ENCODE data around the gene UTS2R.
"Not testable (repeated sequence)": the region's sequence is repeated elsewhere in the genome, so short reads cannot be mapped to it uniquely, and the experiment has no call there.

UTS2R gene

DNA sequence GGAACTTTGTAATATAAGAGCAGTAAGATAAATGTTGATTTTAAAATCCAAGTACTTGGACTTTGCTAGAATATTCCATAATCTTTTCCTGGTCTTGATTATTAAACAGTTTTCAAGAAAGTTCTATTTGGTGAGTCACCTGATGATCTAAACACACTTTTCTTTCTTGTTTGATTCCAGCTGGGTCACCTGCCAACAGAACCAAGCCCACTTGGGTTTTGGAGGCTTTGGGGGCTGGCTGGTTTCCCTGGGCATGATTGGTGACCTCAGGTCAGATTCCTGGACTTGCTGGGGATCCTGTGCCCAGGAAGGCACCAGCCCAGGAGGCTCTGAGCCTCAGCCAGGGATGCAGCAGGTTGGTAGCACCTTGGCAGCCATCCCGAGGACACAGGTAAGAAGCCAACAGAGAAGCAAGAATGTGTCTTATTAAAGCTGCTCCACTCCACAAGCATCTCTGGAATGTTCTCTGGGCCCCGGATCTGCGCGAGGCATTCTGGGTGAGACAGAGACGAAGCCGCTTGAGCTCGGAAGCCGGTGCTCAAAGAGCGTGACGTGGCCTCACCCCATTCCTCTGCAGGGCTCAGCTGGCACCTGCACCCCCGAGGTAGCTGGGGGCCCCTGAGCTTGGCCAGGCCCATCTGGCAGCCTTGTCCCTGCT, 15.7 kb upstream of the UTS2R start:
- intact Hi-C loops (cut with DNase I; ENCODE audit: low total_unique reads): loop anchor here (5.0 kb wide), 1 partner anchor 56 kb away; no protein-coding TSS in a partner anchor

DNA sequence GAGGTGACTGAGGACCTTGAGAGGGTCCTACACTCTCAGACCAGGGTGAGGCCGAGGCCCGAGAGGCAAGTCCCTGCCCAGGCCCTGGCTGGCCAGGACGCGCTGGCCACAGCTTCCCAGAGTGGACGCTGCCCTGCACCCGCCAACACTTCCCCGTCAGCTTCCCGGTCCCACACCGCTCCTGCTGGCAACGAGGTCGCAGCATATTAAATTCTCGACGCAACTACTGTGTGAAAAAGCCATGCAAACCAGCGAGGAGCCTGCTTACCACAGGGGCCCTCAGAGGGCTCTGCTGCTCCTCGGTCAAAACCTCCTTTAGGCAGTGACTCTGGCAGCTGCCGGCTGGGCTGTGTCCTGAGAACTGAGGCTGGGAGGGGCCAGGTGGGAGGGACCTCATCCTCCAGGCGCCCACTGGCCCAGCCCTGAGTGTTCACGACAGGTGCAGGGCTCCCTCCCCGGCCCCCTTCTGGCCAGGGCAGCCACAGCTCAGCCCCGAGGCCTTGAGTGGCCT, 14.7 kb upstream of the UTS2R start:
- Histone ChIP-seq H3K27ac (no peak overlapping the region), H3K27me3 (peaks cover 0 to 42% of the 10 kb centered on the region in 2 donors), H3K36me3 (no peaks in the 10 kb centered on the region), H3K9me3 (no peaks in the 10 kb centered on the region), H3K4me3 (no peak overlapping the region), H3K4me1 (peaks cover 0 to 12% (median 4%) of the 10 kb centered on the region in 4 donors)
- no peak for DNase-seq
- intact Hi-C loops (cut with DNase I; ENCODE audit: low total_unique reads): loop anchor here (5.0 kb wide), 1 partner anchor 55 kb away; no protein-coding TSS in a partner anchor
- TF ChIP-seq, protein P1, sequence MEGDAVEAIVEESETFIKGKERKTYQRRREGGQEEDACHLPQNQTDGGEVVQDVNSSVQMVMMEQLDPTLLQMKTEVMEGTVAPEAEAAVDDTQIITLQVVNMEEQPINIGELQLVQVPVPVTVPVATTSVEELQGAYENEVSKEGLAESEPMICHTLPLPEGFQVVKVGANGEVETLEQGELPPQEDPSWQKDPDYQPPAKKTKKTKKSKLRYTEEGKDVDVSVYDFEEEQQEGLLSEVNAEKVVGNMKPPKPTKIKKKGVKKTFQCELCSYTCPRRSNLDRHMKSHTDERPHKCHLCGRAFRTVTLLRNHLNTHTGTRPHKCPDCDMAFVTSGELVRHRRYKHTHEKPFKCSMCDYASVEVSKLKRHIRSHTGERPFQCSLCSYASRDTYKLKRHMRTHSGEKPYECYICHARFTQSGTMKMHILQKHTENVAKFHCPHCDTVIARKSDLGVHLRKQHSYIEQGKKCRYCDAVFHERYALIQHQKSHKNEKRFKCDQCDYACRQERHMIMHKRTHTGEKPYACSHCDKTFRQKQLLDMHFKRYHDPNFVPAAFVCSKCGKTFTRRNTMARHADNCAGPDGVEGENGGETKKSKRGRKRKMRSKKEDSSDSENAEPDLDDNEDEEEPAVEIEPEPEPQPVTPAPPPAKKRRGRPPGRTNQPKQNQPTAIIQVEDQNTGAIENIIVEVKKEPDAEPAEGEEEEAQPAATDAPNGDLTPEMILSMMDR (IDR thresholded peaks at IDR 0.05): no peak

More for the DNA sequence above, 15.7 kb upstream of the UTS2R start:
- DNase-seq: no peak
- no peak overlapping the region for H3K4me3 ChIP-seq
- H3K27me3 ChIP-seq: peaks cover 0 to 48% of the 10 kb centered on the region in 2 donors
- TF ChIP-seq, protein P1 (IDR thresholded peaks at IDR 0.05): no peak
- H3K9me3 ChIP-seq: no peaks in the 10 kb centered on the region
- H3K4me1 ChIP-seq: peaks cover 0 to 16% (median 4%) of the 10 kb centered on the region in 4 donors
- no peaks in the 10 kb centered on the region for H3K36me3 ChIP-seq
- H3K27ac ChIP-seq: no peak overlapping the region

DNA sequence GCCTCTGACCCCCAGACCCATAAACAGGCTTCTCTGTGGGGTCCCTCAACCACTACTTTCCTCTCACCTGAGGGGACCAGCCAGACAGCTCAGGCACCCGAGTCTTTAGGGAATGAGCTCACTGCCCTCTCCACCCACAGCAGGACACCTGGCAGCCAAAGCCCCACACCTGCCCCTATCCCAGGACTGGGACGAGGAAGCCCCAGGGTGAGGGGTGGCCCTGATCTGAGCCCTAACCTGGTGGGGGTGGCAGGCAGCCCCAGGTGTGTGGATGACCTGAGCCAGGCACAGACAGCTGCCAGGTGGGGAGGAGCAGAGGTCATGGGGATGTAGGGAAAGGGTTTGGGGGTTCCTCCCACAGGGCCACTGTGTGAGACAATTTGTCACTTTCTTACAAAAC, 14.2 kb upstream of the UTS2R start:
- H3K27ac ChIP-seq: no peak overlapping the region
- H3K4me3 ChIP-seq: no peak overlapping the region
- no peaks in the 10 kb centered on the region for H3K9me3 ChIP-seq
- H3K36me3 ChIP-seq: no peaks in the 10 kb centered on the region
- H3K4me1 ChIP-seq: peaks cover 0 to 8% (median 4%) of the 10 kb centered on the region in 4 donors
- TF ChIP-seq, protein P1 (IDR thresholded peaks at IDR 0.05): no peak
- no peak for DNase-seq
- intact Hi-C loops (cut with DNase I; ENCODE audit: low total_unique reads): loop anchor here (5.0 kb wide), 1 partner anchor 55 kb away; no protein-coding TSS in a partner anchor
- peaks cover 0 to 39% of the 10 kb centered on the region in 2 donors for H3K27me3 ChIP-seq

DNA sequence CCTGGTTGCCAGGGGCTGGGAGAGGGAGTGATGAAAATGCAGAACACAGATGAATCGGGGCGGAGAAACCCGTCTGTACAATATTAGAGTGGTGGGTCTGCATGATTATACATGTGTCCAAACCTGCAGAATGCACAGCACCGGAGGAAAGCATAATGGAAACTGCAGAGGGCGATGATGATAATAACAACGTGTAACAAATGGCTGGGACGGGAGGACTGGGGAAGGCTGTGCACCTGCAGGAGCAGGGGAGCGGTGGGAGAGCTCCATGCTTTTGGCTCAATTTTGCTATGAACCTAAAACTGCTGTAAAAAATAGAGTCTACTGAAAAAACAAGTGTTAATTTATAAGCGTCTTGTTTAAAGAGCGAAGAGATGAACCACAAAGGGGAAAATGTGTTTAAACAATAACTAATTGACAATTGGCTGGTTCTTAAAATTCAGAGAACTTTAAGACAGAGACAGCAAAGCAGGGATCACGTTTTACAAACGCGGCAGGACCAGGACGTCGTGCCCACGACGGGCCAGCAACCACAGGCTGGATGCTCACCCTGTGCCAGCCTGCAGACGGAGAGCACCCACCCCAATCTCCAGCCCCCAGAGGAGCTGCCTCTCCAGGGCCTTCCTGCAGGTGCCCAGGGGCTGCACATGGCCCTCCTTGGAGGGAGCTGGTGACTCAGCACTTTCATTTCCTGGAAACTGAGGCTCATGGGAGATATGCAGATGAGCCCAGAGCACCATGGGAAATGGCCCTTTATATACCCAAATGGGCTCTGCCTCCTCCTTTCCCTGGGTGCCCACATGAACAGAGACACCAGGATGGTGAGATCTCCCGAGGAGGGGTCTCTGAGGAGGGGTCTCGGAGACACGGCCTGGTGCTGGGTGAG, 12.9 kb upstream of the UTS2R start, which contains the start of gene TEX19:
TSS of gene TEX19 (plus strand) at position 783 of the 886 bp plus-strand sequence. CDS start 2,904 bp downstream, outside the sequence.
- TF ChIP-seq, protein P1 (IDR thresholded peaks at IDR 0.05): no peak
- no peak within 1 kb of the TSS for H3K27ac ChIP-seq
- H3K27me3 ChIP-seq: peaks cover 0 to 37% of the 10 kb centered on the region in 2 donors
- H3K9me3 ChIP-seq: no peaks in the 10 kb centered on the region
- intact Hi-C loops (cut with DNase I; ENCODE audit: low total_unique reads): loop anchor here (5.0 kb wide), 1 partner anchor 54 kb away; no protein-coding TSS in a partner anchor
- H3K36me3 ChIP-seq: no peaks in the 10 kb centered on the region
- DNase-seq: no peak
- peaks cover 0 to 8% (median 4%) of the 10 kb centered on the region in 4 donors for H3K4me1 ChIP-seq
- H3K4me3 ChIP-seq: no peak within 1 kb of the TSS

DNA sequence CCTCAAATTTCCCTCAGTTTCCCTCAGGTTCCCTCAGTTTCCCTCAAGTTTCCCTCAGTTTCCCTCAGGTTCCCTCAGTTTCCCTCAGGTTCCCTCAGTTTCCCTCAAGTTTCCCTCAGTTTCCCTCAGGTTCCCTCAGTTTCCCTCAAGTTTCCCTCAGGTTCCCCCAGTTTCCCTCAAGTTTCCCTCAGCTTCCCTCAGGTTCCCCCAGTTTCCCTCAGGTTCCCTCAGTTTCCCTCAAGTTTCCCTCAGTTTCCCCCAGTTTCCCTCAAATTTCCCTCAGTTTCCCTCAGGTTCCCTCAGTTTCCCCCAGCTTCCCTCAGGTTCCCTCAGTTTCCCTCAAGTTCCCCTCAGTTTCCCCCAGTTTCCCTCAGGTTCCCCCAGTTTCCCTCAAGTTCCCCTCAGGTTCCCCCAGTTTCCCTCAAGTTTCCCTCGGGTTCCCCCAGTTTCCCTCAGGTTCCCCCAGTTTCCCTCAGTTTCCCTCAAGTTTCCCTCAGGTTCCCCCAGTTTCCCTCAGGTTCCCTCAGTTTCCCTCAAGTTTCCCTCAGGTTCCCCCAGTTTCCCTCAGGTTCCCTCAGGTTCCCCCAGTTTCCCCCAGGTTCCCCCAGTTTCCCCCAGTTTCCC, 12.0 kb upstream of the UTS2R start:
- not testable (repeated sequence) for DNase-seq, H3K4me1 ChIP-seq, H3K9me3 ChIP-seq, H3K27ac ChIP-seq, H3K4me3 ChIP-seq, H3K36me3 ChIP-seq
- intact Hi-C loops (cut with DNase I; ENCODE audit: low total_unique reads): loop anchor here (5.0 kb wide), 1 partner anchor 53 kb away; no protein-coding TSS in a partner anchor
- peaks cover 0 to 33% of the 10 kb centered on the region in 2 donors for H3K27me3 ChIP-seq
